Thyroid gland (tissue), 4 donors: ENCODE data around the gene ARL15.

Source experiments
- CTCF ChIP-seq, 6 experiments: fragments of 200-600 bp in 3 of 6; fragments of 450-650 bp in 3 of 6; sonication (generic) in 3 of 6; IDR thresholded peaks; one replicate each; pipeline ENCODE4 v1.5.1; 2016 to 2019; ENCODE audit warnings: antibody characterized with exemption in 6 of 6, mild to moderate bottlenecking in 2 of 6, inconsistent platforms in 1 of 6, moderate library complexity in 1 of 6
- POLR2A ChIP-seq, 2 donors: fragments of 450-650 bp; IDR thresholded peaks; one replicate each; pipeline ENCODE4 v1.6.1; 2017; ENCODE audit warnings: antibody characterized with exemption in 2 of 2, mild to moderate bottlenecking in 2 of 2, moderate library complexity in 1 of 2

GRCh38 chr5:54009828-54010227 lies 300.5 kb downstream of the ARL15 start:
- TF ChIP-seq POLR2A (IDR thresholded peaks at IDR 0.05) (no peak), CTCF (IDR thresholded peaks at IDR 0.05) (no peak)
